Endothelial cell of umbilical vein (primary cell): ENCODE results near the gene ALK. TPM values are rescaled to one million over a fixed set of nuclear protein-coding genes. Genes with fewer than 3 reads are reported as not detected.

Experiments used
- BruUV-seq: library from RNA; stranded (reverse); fragments of 400-500 nt; replicated peaks from 2 replicates; lab custom pipeline; 2021; lab: Mats Ljungman, UMichigan
- CTCF ChIA-PET: fragments of 300-600, 350-600 bp; sonication (Branson Sonifier 250); formaldehyde crosslinking; loops from one replicate; lab custom pipeline; 2021; ENCODE audit warnings: antibody characterized with exemption, inconsistent platforms; lab: Charles Lee
- POLR2A ChIA-PET: fragments of 300-600, 350-600 bp; sonication (Branson Sonifier 250); formaldehyde crosslinking; loops from one replicate; lab custom pipeline; 2021; ENCODE audit warnings: antibody characterized with exemption, inconsistent platforms; lab: Charles Lee
- DNase-seq: peaks from one replicate; pipeline ENCODE4 v3.0.0-alpha.2; 2011; ENCODE audit warnings: low read depth, low spot score
- FAIRE-seq: peaks from 2 replicates; lab custom pipeline; 2011; peaks lifted over from hg19 to GRCh38; lab: Jason Lieb, UNC
- H2AFZ ChIP-seq: 2 replicates; pipeline ENCODE4 v1.6.0; 2012; ENCODE audit warnings: low read depth, low read length, control low read depth, inconsistent platforms
- H3K27ac ChIP-seq: 2 replicates; pipeline ENCODE4 v1.5.1; 2011; ENCODE audit warnings: low read depth, mild to moderate bottlenecking, control low read depth, low read length, moderate library complexity; ENCODE audit not compliant: insufficient read depth
- H3K27me3 ChIP-seq, 2 experiments: 2 replicates each; pipeline versions ENCODE4 v1.6.0 to v1.6.1; 2011; ENCODE audit warnings: low read length in 2 of 2, mixed read lengths in 1 of 2; ENCODE audit not compliant: control insufficient read depth in 2 of 2, insufficient read depth in 2 of 2
- H3K36me3 ChIP-seq, 2 experiments: 2 replicates in 1 of 2; 3 replicates in 1 of 2; pipeline ENCODE4 v1.5.1; 2011; ENCODE audit warnings: low read length in 2 of 2, mild to moderate bottlenecking in 1 of 2, moderate library complexity in 1 of 2; ENCODE audit not compliant: control insufficient read depth in 2 of 2, insufficient read depth in 2 of 2; ENCODE audit errors: extremely low read depth in 1 of 2
- H3K4me1 ChIP-seq: 3 replicates; pipeline ENCODE4 v1.5.1; 2011; ENCODE audit warnings: mild to moderate bottlenecking, low read length; ENCODE audit not compliant: control insufficient read depth, insufficient read depth; ENCODE audit errors: extremely low read depth
- H3K4me2 ChIP-seq: 2 replicates; pipeline ENCODE4 v1.6.1; 2011; ENCODE audit warnings: low read length, control low read depth, mixed read lengths; ENCODE audit not compliant: insufficient read depth
- H3K4me3 ChIP-seq, 3 experiments: fragments of 200-600 bp in 1 of 3; sonication (generic), shearing (Covaris generic) in 1 of 3; replicated peaks in 1 of 3; 2 replicates each; pipeline ENCODE4 v1.5.1; 2011 to 2016; ENCODE audit warnings: control low read depth in 3 of 3, low read length in 3 of 3, mild to moderate bottlenecking in 2 of 3, inconsistent platforms in 1 of 3, low read depth in 1 of 3, moderate library complexity in 1 of 3; ENCODE audit not compliant: insufficient read depth in 1 of 3
- H3K79me2 ChIP-seq: 2 replicates; pipeline ENCODE4 v1.6.0; 2012; ENCODE audit warnings: low read length, inconsistent platforms; ENCODE audit not compliant: control insufficient read depth, insufficient read depth
- H3K9ac ChIP-seq: replicated peaks from 2 replicates; pipeline ENCODE3; 2011; ENCODE audit warnings: low read length, control low read depth; ENCODE audit not compliant: insufficient read depth; ENCODE audit errors: extremely low read depth
- H3K9me1 ChIP-seq: replicated peaks from 3 replicates; pipeline ENCODE4 v1.6.0; 2011; ENCODE audit warnings: mild to moderate bottlenecking, low read length; ENCODE audit not compliant: control insufficient read depth, insufficient read depth; ENCODE audit errors: extremely low read depth
- H3K9me3 ChIP-seq: replicated peaks from 2 replicates; pipeline ENCODE4 v1.5.1; 2012; ENCODE audit warnings: low read length, inconsistent platforms; ENCODE audit not compliant: control insufficient read depth, insufficient read depth
- H4K20me1 ChIP-seq: replicated peaks from 2 replicates; pipeline ENCODE3; 2011; ENCODE audit warnings: mild to moderate bottlenecking, low read length; ENCODE audit not compliant: control insufficient read depth, insufficient read depth; ENCODE audit errors: extremely low read depth
- EZH2 ChIP-seq: IDR thresholded peaks from 2 replicates; pipeline ENCODE4 v1.6.1; 2012; ENCODE audit warnings: borderline replicate concordance, low read depth, mild to moderate bottlenecking, moderate library complexity, low read length, inconsistent platforms; ENCODE audit not compliant: severe bottlenecking
- FOS ChIP-seq: IDR thresholded peaks from 2 replicates; pipeline ENCODE4 v1.6.1; 2011; ENCODE audit warnings: mild to moderate bottlenecking, low read length, moderate library complexity, borderline replicate concordance; ENCODE audit not compliant: insufficient read depth
- GATA2 ChIP-seq: IDR thresholded peaks from 2 replicates; pipeline ENCODE4 v1.7.0; 2011; ENCODE audit warnings: low read depth, mild to moderate bottlenecking, moderate library complexity, mixed read lengths, low read length; ENCODE audit not compliant: insufficient read length, insufficient read depth
- JUN ChIP-seq: IDR thresholded peaks from 2 replicates; pipeline ENCODE4 v1.6.1; 2011; ENCODE audit warnings: borderline replicate concordance, low read depth; ENCODE audit not compliant: insufficient read length, insufficient read depth
- MAX ChIP-seq: IDR thresholded peaks from 2 replicates; pipeline ENCODE4 v1.6.1; 2011; ENCODE audit not compliant: insufficient read depth, insufficient read length
- MYC ChIP-seq: IDR thresholded peaks from one replicate; pipeline ENCODE4 v1.6.1; 2011; ENCODE audit warnings: mild to moderate bottlenecking, low read depth, low read length
- POLR2A ChIP-seq: IDR thresholded peaks from 2 replicates; pipeline ENCODE4 v1.6.1; 2012; ENCODE audit warnings: low read depth, mild to moderate bottlenecking, control low read depth, low read length
- POLR2AphosphoS5 ChIP-seq: IDR thresholded peaks from 2 replicates; pipeline ENCODE4 v1.6.1; 2012; ENCODE audit warnings: low read depth, mild to moderate bottlenecking, control low read depth, low read length, moderate library complexity; ENCODE audit not compliant: insufficient read depth
- dilution Hi-C: fragments of 300-500 bp; cut with MboI; formaldehyde crosslinking; loops from one replicate; pipeline ENCODE4 v1.15.0; 2019; ENCODE audit warnings: low sequenced_read_pairs; ENCODE audit not compliant: extremely low pct_ligation_motif_present
- intact Hi-C: fragments of 100-400 bp; cut with micrococcal nuclease; formaldehyde crosslinking; loops from one replicate; pipeline ENCODE4 v1.10.0; 2022
- polyA plus RNA-seq, 4 experiments: library from polyadenylated mRNA; depleted of rRNA in 3 of 4; stranded (reverse) in 3 of 4; unstranded in 1 of 4; fragments of >200 nt; gene quantifications; 2 replicates each; pipeline versions ENCODE4 v1.2.1 to v1.2.3, GENCODE V29; 2011 to 2012; ENCODE audit warnings: missing spikeins in 1 of 4
- total RNA-seq: library from RNA; stranded (reverse); gene quantifications from 2 replicates; pipeline ENCODE4 v1.2.3, GENCODE V29; 2021
- TF ChIP-seq, protein P1 (sequence below), 2 donors: IDR thresholded peaks; 1 replicate in 1 of 2; 2 replicates in 1 of 2; pipeline ENCODE4 v1.5.1; 2011; ENCODE audit warnings: low read length in 2 of 2, mild to moderate bottlenecking in 2 of 2, moderate library complexity in 2 of 2, control low read depth in 1 of 2, inconsistent platforms in 1 of 2, low read depth in 1 of 2; ENCODE audit not compliant: insufficient read depth in 1 of 2; ENCODE audit errors: extremely low read depth in 1 of 2

The ALK gene
- total and polyA plus RNA-seq, 2 donors (not counting 3 experiments of a cell fraction or from before 2014, with no cell fraction given): not detected

DNA sequence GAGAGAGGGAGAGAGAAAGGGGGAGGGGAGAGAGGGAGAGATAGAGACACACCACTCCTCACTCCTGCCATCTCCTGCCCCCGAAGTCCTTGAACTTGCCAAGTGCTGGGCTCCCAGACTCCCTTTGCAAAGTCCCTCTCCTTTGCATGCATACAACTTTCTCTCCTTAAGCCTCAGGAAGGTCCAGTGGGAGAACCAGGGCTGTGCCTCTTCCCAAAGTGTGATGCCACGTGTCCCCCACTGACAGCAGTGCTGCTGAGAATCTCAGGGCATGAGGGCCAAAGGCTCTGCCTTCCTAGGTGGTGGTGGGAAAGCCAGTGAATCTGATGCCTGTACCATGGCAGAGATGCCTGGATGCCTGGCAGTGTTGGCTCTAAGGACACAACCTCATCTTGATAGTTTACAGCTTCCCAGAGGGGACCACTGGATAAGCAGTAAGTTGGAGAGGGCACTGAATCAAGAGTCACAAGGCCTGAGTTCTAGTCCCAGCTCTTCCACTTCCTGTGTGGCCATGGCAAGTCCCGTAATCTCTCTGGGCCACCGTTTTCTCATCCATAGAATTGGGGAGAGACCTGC lies 702.7 kb downstream of the ALK start:
- POLR2A ChIA-PET: no interaction called here
- BruUV-seq: no TSS peak
- H3K27me3 ChIP-seq: no peaks in the 10 kb centered on the region
- H3K4me3 ChIP-seq: no peak overlapping the region
- H4K20me1 ChIP-seq: no peaks in the 10 kb centered on the region
- intact Hi-C loops: no loop called here
- TF ChIP-seq MAX (no peak), JUN (no peak), EZH2 (no peak), GATA2 (no peak), MYC (no peak), POLR2A (no peak), FOS (no peak), POLR2AphosphoS5 (no peak)
- TF ChIP-seq, protein P1, sequence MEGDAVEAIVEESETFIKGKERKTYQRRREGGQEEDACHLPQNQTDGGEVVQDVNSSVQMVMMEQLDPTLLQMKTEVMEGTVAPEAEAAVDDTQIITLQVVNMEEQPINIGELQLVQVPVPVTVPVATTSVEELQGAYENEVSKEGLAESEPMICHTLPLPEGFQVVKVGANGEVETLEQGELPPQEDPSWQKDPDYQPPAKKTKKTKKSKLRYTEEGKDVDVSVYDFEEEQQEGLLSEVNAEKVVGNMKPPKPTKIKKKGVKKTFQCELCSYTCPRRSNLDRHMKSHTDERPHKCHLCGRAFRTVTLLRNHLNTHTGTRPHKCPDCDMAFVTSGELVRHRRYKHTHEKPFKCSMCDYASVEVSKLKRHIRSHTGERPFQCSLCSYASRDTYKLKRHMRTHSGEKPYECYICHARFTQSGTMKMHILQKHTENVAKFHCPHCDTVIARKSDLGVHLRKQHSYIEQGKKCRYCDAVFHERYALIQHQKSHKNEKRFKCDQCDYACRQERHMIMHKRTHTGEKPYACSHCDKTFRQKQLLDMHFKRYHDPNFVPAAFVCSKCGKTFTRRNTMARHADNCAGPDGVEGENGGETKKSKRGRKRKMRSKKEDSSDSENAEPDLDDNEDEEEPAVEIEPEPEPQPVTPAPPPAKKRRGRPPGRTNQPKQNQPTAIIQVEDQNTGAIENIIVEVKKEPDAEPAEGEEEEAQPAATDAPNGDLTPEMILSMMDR (IDR thresholded peaks at IDR 0.05; ENCODE audit: extremely low read depth in 1 of 2, insufficient read depth in 1 of 2, low read depth in 1 of 2, low read length in 2 of 2): no peak
- no peaks in the 10 kb centered on the region for H3K9me1 ChIP-seq
- H3K4me1 ChIP-seq: peaks cover 2% of the 10 kb centered on the region
- no peak overlapping the region for H3K27ac ChIP-seq
- no peaks in the 10 kb centered on the region for H3K9me3 ChIP-seq
- DNase-seq: no peak
- CTCF ChIA-PET: no interaction called here
- H3K36me3 ChIP-seq: no peaks in the 10 kb centered on the region
- H3K9ac ChIP-seq: no peak overlapping the region
- no peaks in the 10 kb centered on the region for H3K79me2 ChIP-seq
- FAIRE-seq: no peak
- dilution Hi-C loops: no loop called here
- no peak overlapping the region for H2AFZ ChIP-seq
- H3K4me2 ChIP-seq: no peak overlapping the region
